ENCODE results near the gene CRACR2B.

The CRACR2B gene

DNA sequence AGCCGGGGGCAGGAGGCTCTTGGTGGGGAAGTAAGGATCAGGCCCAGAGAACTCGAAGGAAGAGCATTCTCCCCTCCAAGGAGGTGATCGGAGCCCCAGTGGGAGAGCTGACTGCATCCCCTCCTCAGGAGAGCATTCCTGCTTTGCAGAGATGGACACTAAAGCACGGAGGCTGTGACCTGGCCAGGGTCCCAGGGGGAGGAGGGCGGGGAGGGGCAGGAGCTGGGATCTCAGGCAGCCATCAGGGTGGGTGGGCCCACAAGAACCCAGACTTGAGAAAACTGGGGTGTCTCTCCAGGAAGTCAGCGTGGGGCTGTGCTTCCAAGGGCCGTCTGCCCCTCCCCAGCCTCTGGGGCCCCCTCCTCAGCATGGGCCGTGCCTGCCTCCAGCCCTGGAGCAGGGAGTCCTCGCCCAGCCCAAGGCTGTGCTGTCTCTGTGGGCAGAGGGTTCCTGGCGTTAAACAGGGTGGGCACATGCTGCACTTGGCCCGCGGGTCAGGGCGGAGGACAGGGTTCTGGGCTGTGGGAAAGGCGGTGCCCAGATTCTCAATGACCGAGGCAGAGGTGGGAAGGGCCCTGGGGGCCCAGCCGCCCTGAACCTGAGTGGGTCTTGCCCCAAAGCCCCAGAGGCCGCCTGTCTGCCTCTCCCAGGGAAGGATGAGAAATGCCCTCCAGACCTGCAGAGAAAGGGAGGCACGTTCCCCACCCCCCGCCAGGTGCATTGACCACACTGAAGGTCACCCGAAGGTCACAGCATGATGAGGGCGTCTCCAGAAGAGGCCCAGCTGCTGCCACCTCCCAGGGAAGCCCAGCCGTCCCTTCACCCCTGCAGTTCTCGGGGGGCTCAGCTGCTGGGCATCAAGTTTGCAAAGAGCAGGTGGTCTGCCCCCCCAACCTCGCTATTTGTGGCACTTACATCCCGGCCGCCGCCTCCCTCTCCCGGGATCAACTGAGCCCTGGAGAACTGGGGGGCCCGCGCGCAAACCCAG is 38.5 kb upstream of the CRACR2B start:
- no peak overlapping the region for H3K4me3 ChIP-seq (ENCODE audit: insufficient read depth, low read depth, low read length)
- no peak overlapping the region for H3K27ac ChIP-seq (ENCODE audit: insufficient read depth, low read depth, low read length, poor library complexity, severe bottlenecking)

DNA sequence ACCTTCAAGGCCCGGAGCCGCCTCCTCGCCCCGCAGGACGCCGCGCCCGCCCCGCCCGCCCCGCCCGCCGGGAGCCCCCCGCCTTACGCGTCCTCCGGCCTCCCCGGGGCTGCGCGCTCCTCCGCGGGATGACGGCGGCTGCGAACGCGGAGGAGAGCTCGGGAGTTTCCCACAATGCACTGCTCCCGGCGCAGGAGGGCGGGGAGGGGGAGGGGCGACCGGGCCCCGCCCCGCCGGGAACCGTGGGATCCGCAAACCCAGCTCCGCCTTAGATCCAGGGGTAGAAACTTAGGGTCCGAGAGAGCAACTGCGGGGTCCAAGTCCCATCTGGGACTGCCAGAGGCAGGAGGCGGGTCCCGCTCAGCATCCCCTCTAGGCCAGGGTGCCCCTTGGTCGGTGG is 37.8 kb upstream of the CRACR2B start, which contains the start of gene CEND1:
Gene CEND1 (minus strand): TSS at position 148 of the 400 bp plus-strand sequence. CDS start 1,514 bp downstream, outside the sequence.
- 34 to 42% methylated on average over 44 of the region's 44 CpGs for WGBS, 2 experiments
- H3K27ac ChIP-seq (ENCODE audit: insufficient read depth, low read depth, low read length, poor library complexity, severe bottlenecking) = no peak within 1 kb of the TSS
- H3K27me3 ChIP-seq (ENCODE audit: control insufficient read depth, insufficient read depth, low read length, poor library complexity, severe bottlenecking) = no peaks in the 10 kb centered on the region
- no peak within 1 kb of the TSS for H3K4me3 ChIP-seq (ENCODE audit: insufficient read depth, low read depth, low read length)
- peaks cover 15% of the 10 kb centered on the region for H3K36me3 ChIP-seq (ENCODE audit: control insufficient read depth, insufficient read depth, low read length)
- H3K4me1 ChIP-seq (ENCODE audit: control insufficient read depth, insufficient read depth, low read length) = peaks cover 21% of the 10 kb centered on the region
- H3K9me3 ChIP-seq (ENCODE audit: control insufficient read depth, low read length) = no peaks in the 10 kb centered on the region

More for the DNA sequence above, 38.5 kb upstream of the CRACR2B start:
- peaks cover 21% of the 10 kb centered on the region for H3K4me1 ChIP-seq (ENCODE audit: control insufficient read depth, insufficient read depth, low read length)
- peaks cover 15% of the 10 kb centered on the region for H3K36me3 ChIP-seq (ENCODE audit: control insufficient read depth, insufficient read depth, low read length)
- H3K27me3 ChIP-seq (ENCODE audit: control insufficient read depth, insufficient read depth, low read length, poor library complexity, severe bottlenecking) = no peaks in the 10 kb centered on the region
- no peaks in the 10 kb centered on the region for H3K9me3 ChIP-seq (ENCODE audit: control insufficient read depth, low read length)
- WGBS, 2 experiments = 71 to 74% methylated on average over 31 of the region's 31 CpGs

DNA sequence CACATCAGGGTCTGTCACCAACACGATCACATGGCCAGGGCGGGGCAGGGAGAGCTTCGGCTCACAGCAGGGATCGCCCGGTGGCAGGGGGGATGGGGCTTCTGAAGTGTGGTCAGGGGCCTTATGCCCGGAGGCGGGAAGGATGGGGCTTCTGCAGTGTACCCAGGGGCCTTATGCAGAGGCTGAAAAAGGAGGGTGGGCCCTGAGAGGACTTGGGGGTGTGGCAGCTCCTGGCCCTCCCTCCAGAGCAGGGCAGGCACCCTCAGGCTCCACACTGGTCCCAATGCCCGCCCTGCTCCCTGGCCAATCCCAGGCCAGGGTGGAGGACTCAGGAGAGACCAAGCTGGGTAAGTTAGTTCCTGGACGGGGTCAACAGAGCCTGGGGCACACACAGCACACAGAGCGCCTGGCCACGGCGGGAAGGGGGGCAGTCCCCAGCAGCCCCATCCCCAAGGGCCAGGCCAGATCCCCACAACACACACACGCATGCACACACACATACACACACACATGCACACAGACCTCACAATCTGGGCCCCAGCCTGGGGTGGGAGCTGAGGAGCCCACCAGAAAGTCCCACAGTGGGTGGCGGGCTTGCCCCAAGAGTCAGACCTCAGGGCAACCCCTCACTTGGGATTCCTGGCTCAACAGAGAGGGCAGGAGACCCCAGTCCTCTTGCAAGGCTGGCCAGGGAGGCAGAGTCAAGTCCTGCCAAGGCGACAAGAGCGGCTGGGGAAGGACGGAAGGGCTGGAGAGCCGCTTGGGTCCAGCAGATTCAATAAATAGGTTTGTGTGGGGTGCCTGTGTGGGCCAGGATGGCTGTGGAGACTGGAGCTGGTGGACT is 36.8 kb upstream of the CRACR2B start:
- Histone ChIP-seq H3K27ac (ENCODE audit: insufficient read depth, low read depth, low read length, poor library complexity, severe bottlenecking) (no peak overlapping the region), H3K4me3 (ENCODE audit: insufficient read depth, low read depth, low read length) (no peak overlapping the region), H3K36me3 (ENCODE audit: control insufficient read depth, insufficient read depth, low read length) (peaks cover 15% of the 10 kb centered on the region), H3K27me3 (ENCODE audit: control insufficient read depth, insufficient read depth, low read length, poor library complexity, severe bottlenecking) (no peaks in the 10 kb centered on the region), H3K9me3 (ENCODE audit: control insufficient read depth, low read length) (no peaks in the 10 kb centered on the region), H3K4me1 (ENCODE audit: control insufficient read depth, insufficient read depth, low read length) (peaks cover 27% of the 10 kb centered on the region)
- 60 to 61% methylated on average over 18 of the region's 18 CpGs for WGBS, 2 experiments

DNA sequence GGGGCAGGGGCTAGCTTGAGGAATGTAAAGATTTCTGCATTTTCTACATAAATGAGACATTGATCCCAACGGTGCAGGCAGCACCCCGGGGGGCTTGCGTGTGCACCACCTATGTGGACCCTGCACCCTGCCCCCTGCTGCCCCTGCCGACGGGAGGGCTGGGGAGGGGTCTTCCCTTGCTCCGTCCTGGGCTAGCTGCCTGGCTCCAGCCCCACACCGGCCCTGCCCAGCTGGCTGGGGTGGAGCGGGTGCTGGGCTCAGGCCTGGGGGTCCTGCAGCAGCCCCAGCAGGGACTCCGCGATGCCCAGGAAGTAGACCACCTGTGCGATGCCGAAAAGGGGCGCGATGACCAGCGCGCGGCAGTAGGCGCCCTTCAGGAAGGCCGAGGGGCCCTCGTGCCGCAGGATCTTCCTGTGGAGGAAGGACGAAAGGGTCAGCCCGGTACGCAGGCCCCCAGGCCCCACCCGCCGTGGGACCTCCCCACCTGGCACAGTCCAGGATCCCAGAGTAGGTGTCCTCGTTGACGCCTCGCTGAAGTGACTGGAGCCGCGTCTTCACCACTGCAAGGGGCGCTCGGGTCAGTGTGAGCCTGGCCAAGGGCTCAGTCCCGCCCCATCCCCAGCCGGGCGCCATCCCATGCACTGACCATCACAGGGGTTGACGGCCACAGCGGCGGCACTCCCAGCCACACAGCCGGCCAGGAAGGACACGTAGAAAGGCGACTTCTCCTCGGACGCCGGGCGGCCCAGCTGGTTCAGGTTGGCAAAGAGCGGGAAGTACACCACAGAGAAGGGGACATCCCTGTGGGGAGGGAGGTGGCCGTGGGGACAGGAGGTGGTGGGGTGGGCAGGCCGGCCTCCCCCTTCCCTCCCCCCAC is 35.8 kb upstream of the CRACR2B start:
- 96% methylated on average over 49 of the region's 49 CpGs for WGBS, 2 experiments
- H3K4me3 ChIP-seq (ENCODE audit: insufficient read depth, low read depth, low read length) = no peak overlapping the region

DNA sequence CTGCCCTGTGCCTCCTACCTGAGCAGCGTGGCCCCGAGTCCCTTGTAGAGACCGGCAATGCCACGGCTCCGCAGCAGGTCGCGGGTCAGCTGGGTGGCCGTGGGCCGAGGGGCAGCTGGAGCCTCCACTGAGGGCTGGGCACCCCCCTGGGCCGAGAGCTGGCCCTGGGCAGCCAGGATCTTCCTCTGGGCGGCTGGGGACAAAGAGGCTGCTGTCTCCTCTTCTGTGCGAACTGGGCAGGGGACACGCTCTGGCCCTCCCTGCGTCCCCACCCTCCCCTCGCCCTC is 35.2 kb upstream of the CRACR2B start:
- Histone ChIP-seq H3K36me3 (ENCODE audit: control insufficient read depth, insufficient read depth, low read length) (peaks cover 15% of the 10 kb centered on the region), H3K27ac (ENCODE audit: insufficient read depth, low read depth, low read length, poor library complexity, severe bottlenecking) (no peak overlapping the region), H3K9me3 (ENCODE audit: control insufficient read depth, low read length) (no peaks in the 10 kb centered on the region), H3K4me3 (ENCODE audit: insufficient read depth, low read depth, low read length) (no peak overlapping the region), H3K27me3 (ENCODE audit: control insufficient read depth, insufficient read depth, low read length, poor library complexity, severe bottlenecking) (no peaks in the 10 kb centered on the region), H3K4me1 (ENCODE audit: control insufficient read depth, insufficient read depth, low read length) (peaks cover 35% of the 10 kb centered on the region)
- WGBS, 2 experiments = 94 to 96% methylated on average over 15 of the region's 15 CpGs

More for the DNA sequence above, 35.8 kb upstream of the CRACR2B start:
- H3K4me1 ChIP-seq (ENCODE audit: control insufficient read depth, insufficient read depth, low read length) = peaks cover 34% of the 10 kb centered on the region
- H3K9me3 ChIP-seq (ENCODE audit: control insufficient read depth, low read length) = no peaks in the 10 kb centered on the region
- H3K27me3 ChIP-seq (ENCODE audit: control insufficient read depth, insufficient read depth, low read length, poor library complexity, severe bottlenecking) = no peaks in the 10 kb centered on the region
- no peak overlapping the region for H3K27ac ChIP-seq (ENCODE audit: insufficient read depth, low read depth, low read length, poor library complexity, severe bottlenecking)
- peaks cover 15% of the 10 kb centered on the region for H3K36me3 ChIP-seq (ENCODE audit: control insufficient read depth, insufficient read depth, low read length)

DNA sequence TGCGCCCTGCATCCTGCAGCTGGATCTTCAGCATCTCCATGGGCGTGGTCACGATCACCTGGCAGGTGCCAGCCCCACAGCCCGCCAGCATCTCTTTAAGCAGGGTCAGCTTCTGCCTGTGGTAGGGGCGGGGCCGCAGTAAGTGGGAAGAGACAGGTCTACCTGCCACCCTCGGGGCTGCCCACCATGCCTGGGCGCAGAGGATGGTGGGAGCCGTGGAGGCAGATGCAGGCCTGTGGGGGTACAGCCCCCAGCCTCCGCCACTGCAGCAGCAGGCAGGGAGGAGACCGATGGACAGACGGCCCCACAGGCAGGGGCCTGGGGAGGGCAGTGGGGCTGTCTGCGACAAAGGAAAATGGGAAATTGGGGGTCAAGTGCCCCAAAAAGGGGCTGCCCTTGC is 34.8 kb upstream of the CRACR2B start:
- peaks cover 35% of the 10 kb centered on the region for H3K4me1 ChIP-seq (ENCODE audit: control insufficient read depth, insufficient read depth, low read length)
- no peak overlapping the region for H3K27ac ChIP-seq (ENCODE audit: insufficient read depth, low read depth, low read length, poor library complexity, severe bottlenecking)

DNA sequence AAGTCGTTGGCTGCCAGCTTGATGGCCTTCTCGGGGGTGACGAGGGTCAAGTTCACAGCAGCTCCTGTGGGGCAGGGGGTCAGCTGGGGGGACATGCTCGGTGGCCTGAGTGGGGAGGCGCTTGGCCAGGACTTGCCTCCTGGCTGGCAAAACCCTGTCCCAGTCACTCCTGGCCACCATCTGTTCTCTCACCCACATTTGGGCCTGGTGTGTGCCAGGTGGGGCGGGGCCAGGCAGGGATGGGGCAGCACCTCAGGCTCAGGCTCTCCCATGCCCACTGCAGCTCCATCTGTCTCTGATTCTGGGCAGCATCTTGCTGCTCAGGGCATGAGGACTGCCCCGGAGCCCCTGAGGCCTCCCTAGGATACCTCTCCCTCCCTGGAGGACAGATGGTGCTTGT is 34.2 kb upstream of the CRACR2B start:
- WGBS, 2 experiments = 87 to 88% methylated on average over 7 of the region's 7 CpGs
- Histone ChIP-seq H3K4me3 (ENCODE audit: insufficient read depth, low read depth, low read length) (no peak overlapping the region), H3K27ac (ENCODE audit: insufficient read depth, low read depth, low read length, poor library complexity, severe bottlenecking) (no peak overlapping the region), H3K27me3 (ENCODE audit: control insufficient read depth, insufficient read depth, low read length, poor library complexity, severe bottlenecking) (no peaks in the 10 kb centered on the region), H3K9me3 (ENCODE audit: control insufficient read depth, low read length) (no peaks in the 10 kb centered on the region), H3K36me3 (ENCODE audit: control insufficient read depth, insufficient read depth, low read length) (peaks cover 15% of the 10 kb centered on the region), H3K4me1 (ENCODE audit: control insufficient read depth, insufficient read depth, low read length) (peaks cover 32% of the 10 kb centered on the region)

More for the DNA sequence above, 34.8 kb upstream of the CRACR2B start:
- WGBS, 2 experiments = 95% methylated on average over 13 of the region's 13 CpGs
- no peaks in the 10 kb centered on the region for H3K27me3 ChIP-seq (ENCODE audit: control insufficient read depth, insufficient read depth, low read length, poor library complexity, severe bottlenecking)
- H3K4me3 ChIP-seq (ENCODE audit: insufficient read depth, low read depth, low read length) = no peak overlapping the region
- peaks cover 15% of the 10 kb centered on the region for H3K36me3 ChIP-seq (ENCODE audit: control insufficient read depth, insufficient read depth, low read length)
- H3K9me3 ChIP-seq (ENCODE audit: control insufficient read depth, low read length) = no peaks in the 10 kb centered on the region

DNA sequence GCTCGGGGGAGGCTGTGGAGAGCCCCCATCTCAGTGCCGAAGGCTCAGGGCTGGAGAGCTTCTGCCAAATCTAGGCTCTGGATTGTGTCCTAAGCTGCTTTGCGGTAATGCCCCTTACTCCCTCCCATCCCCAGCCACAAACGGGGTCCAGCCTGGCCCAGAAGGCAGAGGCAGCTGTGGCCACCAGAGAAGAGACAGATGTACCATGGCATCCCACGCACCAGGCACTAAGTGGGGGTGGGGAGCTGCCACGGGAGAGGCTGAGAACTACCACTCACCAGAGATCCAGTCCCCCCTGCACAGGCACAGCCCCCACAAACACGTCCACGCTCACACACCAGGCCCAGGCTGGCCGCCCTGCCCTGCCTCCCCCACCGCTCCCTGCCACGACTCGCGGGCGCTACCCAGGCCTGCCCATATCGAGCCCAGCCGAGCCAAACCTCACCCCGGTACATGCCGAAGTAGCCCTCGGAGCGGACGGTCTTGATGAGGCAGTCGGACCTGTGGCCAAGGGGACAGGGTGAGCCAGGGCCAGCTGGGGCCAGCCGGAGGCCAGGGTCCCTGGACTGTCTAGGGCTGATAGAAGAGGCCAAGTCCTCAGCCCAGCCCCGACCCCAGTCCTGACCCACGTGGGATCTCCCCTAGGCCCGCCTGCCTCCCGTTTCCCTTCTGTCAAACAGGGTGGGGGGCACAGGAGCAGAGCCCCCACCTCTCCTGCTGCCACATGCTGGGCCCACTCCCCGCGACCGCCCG is 33.5 kb upstream of the CRACR2B start:
- Histone ChIP-seq H3K4me1 (ENCODE audit: control insufficient read depth, insufficient read depth, low read length) (peaks cover 25% of the 10 kb centered on the region), H3K27me3 (ENCODE audit: control insufficient read depth, insufficient read depth, low read length, poor library complexity, severe bottlenecking) (no peaks in the 10 kb centered on the region), H3K27ac (ENCODE audit: insufficient read depth, low read depth, low read length, poor library complexity, severe bottlenecking) (no peak overlapping the region), H3K9me3 (ENCODE audit: control insufficient read depth, low read length) (no peaks in the 10 kb centered on the region), H3K4me3 (ENCODE audit: insufficient read depth, low read depth, low read length) (no peak overlapping the region), H3K36me3 (ENCODE audit: control insufficient read depth, insufficient read depth, low read length) (peaks cover 15% of the 10 kb centered on the region)
- 94 to 96% methylated on average over 31 of the region's 31 CpGs for WGBS, 2 experiments

Data from ectodermal cell (in vitro differentiated cells).